BLaER1 (cell line): ENCODE results near the gene UNC50.
"Not testable (repeated sequence)": the region's sequence is repeated elsewhere in the genome, so short reads cannot be mapped to it uniquely, and the experiment has no call there.

Source experiments
- H3K27ac ChIP-seq: shearing (Covaris generic); formaldehyde crosslinking; 2 replicates; pipeline ENCODE4 v1.8.1; 2022
- H3K27me3 ChIP-seq: shearing (Covaris generic); formaldehyde crosslinking; 2 replicates; pipeline ENCODE4 v1.8.1; 2022
- H3K36me3 ChIP-seq: shearing (Covaris generic); formaldehyde crosslinking; 2 replicates; pipeline ENCODE4 v1.8.1; 2022
- H3K4me1 ChIP-seq: shearing (Covaris generic); formaldehyde crosslinking; 2 replicates; pipeline ENCODE4 v1.8.1; 2022
- H3K4me2 ChIP-seq: shearing (Covaris generic); formaldehyde crosslinking; 2 replicates; pipeline ENCODE4 v1.8.1; 2022
- H3K4me3 ChIP-seq: shearing (Covaris generic); formaldehyde crosslinking; 2 replicates; pipeline ENCODE4 v1.8.1; 2022
- H3K9ac ChIP-seq: shearing (Covaris generic); formaldehyde crosslinking; 2 replicates; pipeline ENCODE4 v1.8.1; 2022
- H3K9me3 ChIP-seq: shearing (Covaris generic); formaldehyde crosslinking; 2 replicates; pipeline ENCODE4 v1.8.1; 2022
- H4K20me1 ChIP-seq: shearing (Covaris generic); formaldehyde crosslinking; 2 replicates; pipeline ENCODE4 v1.8.1; 2022
- Cebpa-rat ChIP-seq: shearing (Covaris generic); IDR thresholded peaks from 2 replicates; pipeline ENCODE4 v1.8.1; 2022

UNC50 gene

DNA sequence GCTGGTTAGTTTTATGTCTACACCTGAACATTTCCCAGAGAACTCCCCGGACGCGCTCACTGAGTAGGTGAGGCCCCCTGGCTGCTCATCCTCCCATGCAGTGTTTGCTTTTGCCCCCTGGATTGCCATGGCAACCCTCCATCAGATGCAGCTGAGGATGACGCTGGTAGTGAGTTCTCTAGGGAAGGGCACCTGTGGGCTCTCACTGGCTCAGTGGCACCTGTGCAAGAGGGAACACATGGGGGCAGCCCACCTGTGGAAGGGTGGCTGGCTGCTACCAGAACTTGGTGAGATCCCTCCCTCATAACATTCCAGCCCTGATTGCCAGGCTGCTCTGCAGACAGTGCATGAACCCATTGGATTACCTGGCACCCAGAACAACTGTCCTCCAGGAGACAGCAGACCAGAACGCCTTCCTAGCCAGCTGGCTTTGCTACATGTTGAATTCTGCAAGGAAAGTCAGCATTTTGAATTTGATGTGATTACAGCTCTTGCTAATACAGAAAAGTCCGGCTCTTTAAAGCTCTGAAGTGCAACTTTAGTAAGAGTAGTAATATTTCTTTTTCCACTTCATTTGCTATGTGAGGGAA is 21.7 kb upstream of the UNC50 start:
- Histone ChIP-seq H3K9me3 (no peaks in the 10 kb centered on the region), H3K4me2 (no peak overlapping the region), H3K36me3 (peaks cover 46% of the 10 kb centered on the region), H3K27me3 (no peaks in the 10 kb centered on the region), H3K4me1 (no peaks in the 10 kb centered on the region), H3K9ac (no peak overlapping the region), H3K27ac (no peak overlapping the region), H3K4me3 (no peak overlapping the region), H4K20me1 (no peaks in the 10 kb centered on the region)
- no peak for TF ChIP-seq Cebpa-rat

DNA sequence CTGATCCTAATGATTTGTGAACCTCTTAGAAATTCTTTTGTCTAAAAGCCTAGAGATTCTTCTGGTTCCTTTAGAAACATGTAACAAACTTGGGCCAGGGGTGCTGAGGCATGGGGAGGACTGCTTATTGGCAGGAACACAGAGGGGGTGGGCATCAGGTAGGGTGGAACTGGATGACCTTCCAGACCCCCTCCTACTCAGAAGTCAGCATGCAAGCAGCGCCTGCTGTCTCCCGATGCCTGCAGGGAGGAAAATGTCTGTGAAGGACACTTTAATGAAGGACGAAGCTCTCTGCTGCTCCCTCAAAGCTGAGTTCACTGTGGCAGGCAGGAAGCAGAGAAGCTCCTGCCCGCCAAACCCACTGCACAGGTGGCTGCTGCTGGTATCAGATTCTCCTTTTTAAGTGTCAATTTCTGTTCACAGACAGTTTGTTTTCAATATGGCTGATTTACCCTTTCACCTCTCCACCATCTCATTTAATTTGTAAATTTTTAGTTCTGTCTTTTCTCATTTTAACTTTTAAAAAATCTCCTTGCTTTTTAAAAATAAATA is 19.4 kb upstream of the UNC50 start:
- H3K4me2 ChIP-seq, result no peak overlapping the region
- TF ChIP-seq Cebpa-rat, result no peak
- no peak overlapping the region for H3K27ac ChIP-seq
- H3K4me1 ChIP-seq, result no peaks in the 10 kb centered on the region
- peaks cover 2% of the 10 kb centered on the region for H3K9me3 ChIP-seq
- no peak overlapping the region for H3K9ac ChIP-seq
- H3K36me3 ChIP-seq, result peaks cover 45% of the 10 kb centered on the region
- H4K20me1 ChIP-seq, result no peaks in the 10 kb centered on the region
- no peak overlapping the region for H3K4me3 ChIP-seq
- no peaks in the 10 kb centered on the region for H3K27me3 ChIP-seq

DNA sequence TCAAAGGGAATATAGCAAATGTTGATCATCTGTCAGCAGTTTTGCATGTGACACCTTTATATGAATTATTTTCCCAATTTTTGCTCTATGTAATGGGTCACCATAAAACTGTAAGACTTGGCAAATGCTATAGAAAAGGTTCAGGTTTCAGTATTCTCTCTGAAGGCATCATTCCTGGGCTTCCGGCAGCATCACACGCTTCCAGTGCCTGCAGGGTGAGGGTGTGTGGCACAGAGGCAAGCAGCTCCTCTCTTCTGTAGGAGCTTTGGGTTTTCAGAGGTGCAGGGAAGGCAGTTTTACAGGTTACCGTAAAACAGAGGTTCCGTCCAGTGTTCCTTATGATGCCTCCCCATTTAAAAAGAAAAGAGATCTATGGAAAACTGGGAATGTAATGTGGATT is 18.9 kb upstream of the UNC50 start:
- peaks cover 42% of the 10 kb centered on the region for H3K36me3 ChIP-seq
- no peaks in the 10 kb centered on the region for H3K27me3 ChIP-seq
- H3K4me1 ChIP-seq, result no peaks in the 10 kb centered on the region
- H3K4me2 ChIP-seq, result no peak overlapping the region
- H4K20me1 ChIP-seq, result no peaks in the 10 kb centered on the region
- no peak overlapping the region for H3K4me3 ChIP-seq
- H3K9ac ChIP-seq, result no peak overlapping the region
- peaks cover 5% of the 10 kb centered on the region for H3K9me3 ChIP-seq
- no peak for TF ChIP-seq Cebpa-rat
- H3K27ac ChIP-seq, result no peak overlapping the region

GRCh38 chr2:98592565-98592964 is 15.8 kb upstream of the UNC50 start:
- no peak overlapping the region for H3K4me2 ChIP-seq
- no peaks in the 10 kb centered on the region for H3K4me1 ChIP-seq
- H3K9me3 ChIP-seq, result peaks cover 5% of the 10 kb centered on the region
- H4K20me1 ChIP-seq, result no peaks in the 10 kb centered on the region
- H3K36me3 ChIP-seq, result peaks cover 37% of the 10 kb centered on the region
- H3K27ac ChIP-seq, result no peak overlapping the region
- no peaks in the 10 kb centered on the region for H3K27me3 ChIP-seq
- no peak for TF ChIP-seq Cebpa-rat
- H3K4me3 ChIP-seq, result no peak overlapping the region
- H3K9ac ChIP-seq, result no peak overlapping the region

DNA sequence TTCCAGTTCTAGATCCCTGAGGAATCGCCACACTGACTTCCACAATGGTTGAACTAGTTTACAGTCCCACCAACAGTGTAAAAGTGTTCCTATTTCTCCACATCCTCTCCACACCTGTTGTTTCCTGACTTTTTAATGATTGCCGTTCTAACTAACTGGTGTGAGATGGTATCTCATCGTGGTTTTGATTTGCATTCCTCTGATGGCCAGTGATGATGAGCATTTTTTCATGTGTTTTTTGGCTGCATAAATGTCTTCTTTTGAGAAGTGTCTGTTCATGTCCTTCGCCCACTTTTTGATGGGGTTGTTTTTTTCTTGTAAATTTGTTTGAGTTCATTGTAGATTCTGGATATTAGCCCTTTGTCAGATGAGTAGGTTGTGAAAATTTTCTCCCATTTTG is 13.7 kb upstream of the UNC50 start:
- not testable (repeated sequence) for H4K20me1 ChIP-seq, H3K9me3 ChIP-seq, H3K4me3 ChIP-seq, H3K9ac ChIP-seq, H3K27ac ChIP-seq, H3K4me2 ChIP-seq, H3K4me1 ChIP-seq, H3K27me3 ChIP-seq
- H3K36me3 ChIP-seq, result peaks cover 53% of the 10 kb centered on the region

GRCh38 chr2:98598781-98599428 is 9.5 kb upstream of the UNC50 start:
- Histone ChIP-seq H4K20me1 (peaks cover 15% of the 10 kb centered on the region; the same call in 1 of the 2 replicates), H3K9ac (no peak overlapping the region), H3K27me3 (no peaks in the 10 kb centered on the region), H3K36me3 (peaks cover 66% of the 10 kb centered on the region), H3K4me2 (no peak overlapping the region), H3K4me3 (no peak overlapping the region), H3K27ac (no peak overlapping the region), H3K9me3 (peaks cover 4% of the 10 kb centered on the region), H3K4me1 (no peaks in the 10 kb centered on the region)
- no peak for TF ChIP-seq Cebpa-rat

GRCh38 chr2:98601532-98602132 is 6.8 kb upstream of the UNC50 start:
- Histone ChIP-seq H3K4me2 (no peak overlapping the region), H3K9ac (0 out of 2 replicates have a peak overlapping the region, but pooled peaks have one; percentile 12), H3K27me3 (no peaks in the 10 kb centered on the region), H3K4me1 (peaks cover 8% of the 10 kb centered on the region), H4K20me1 (peaks cover 36% of the 10 kb centered on the region; the same call in 1 of the 2 replicates), H3K27ac (no peak overlapping the region), H3K36me3 (peaks cover 75% of the 10 kb centered on the region), H3K4me3 (no peak overlapping the region), H3K9me3 (no peaks in the 10 kb centered on the region)
- no peak for TF ChIP-seq Cebpa-rat

DNA sequence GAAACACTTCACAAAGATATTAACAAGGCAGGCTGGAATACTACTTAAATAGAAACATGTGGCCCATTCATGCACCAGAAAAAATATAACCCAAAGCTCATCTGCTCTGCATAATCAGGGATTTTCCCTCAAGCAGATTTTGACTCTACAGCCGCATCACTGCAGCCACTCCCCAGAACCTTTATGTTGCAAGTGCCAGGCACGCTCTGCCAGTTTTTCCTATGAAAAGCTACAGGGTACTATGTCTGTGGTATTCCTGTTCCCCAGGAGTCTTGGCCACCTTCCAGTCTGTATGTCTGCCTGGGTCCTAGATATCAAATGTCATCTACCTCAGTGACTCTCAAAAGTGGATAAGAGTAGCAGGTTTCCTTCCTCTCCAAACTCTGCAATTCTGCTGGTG is 3.8 kb upstream of the UNC50 start:
- Histone ChIP-seq H3K4me3 (no peak overlapping the region), H3K27ac (no peak overlapping the region), H3K27me3 (no peaks in the 10 kb centered on the region), H3K9me3 (no peaks in the 10 kb centered on the region), H3K36me3 (peaks cover 56% of the 10 kb centered on the region), H4K20me1 (peaks cover 37% of the 10 kb centered on the region; the same call in 1 of the 2 replicates), H3K9ac (no peak overlapping the region), H3K4me2 (no peak overlapping the region), H3K4me1 (peaks cover 26% of the 10 kb centered on the region)
- no peak for TF ChIP-seq Cebpa-rat

DNA sequence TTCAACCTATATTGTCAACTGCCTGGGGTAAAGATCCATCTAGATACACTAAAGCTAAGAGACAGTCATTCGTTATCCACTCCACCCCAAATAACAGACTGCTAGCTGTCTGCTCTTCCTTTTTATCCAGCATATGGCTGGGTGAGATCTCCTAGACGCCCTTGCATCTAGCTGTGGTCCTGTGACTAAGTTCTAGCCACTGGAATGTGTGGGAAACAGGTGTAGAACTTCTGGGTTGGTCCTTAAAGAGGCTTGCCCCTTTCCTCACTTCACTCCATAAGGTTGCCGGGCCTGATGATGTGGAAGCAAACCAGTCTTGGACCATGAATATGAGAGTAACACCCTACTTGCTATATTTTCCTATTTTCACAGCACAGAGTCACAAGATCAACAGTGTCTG is 3.3 kb upstream of the UNC50 start:
- Histone ChIP-seq H3K36me3 (peaks cover 51% of the 10 kb centered on the region), H3K27me3 (no peaks in the 10 kb centered on the region), H3K27ac (no peak overlapping the region), H3K9ac (no peak overlapping the region), H3K4me3 (no peak overlapping the region), H4K20me1 (peaks cover 37% of the 10 kb centered on the region; the same call in 1 of the 2 replicates), H3K4me1 (peaks cover 31% of the 10 kb centered on the region), H3K9me3 (no peaks in the 10 kb centered on the region), H3K4me2 (no peak overlapping the region)
- TF ChIP-seq Cebpa-rat, result no peak

- peak overlapping the region; percentile 88 for H3K4me2 ChIP-seq
- peaks cover 49% of the 10 kb centered on the region for H3K36me3 ChIP-seq
- no peaks in the 10 kb centered on the region for H3K9me3 ChIP-seq
- no peaks in the 10 kb centered on the region for H3K27me3 ChIP-seq
- no peak overlapping the region for H3K9ac ChIP-seq
- no peak overlapping the region for H3K4me3 ChIP-seq
- no peak overlapping the region for H3K27ac ChIP-seq
- H4K20me1 ChIP-seq, result peaks cover 35% of the 10 kb centered on the region; the same call in 1 of the 2 replicates
- TF ChIP-seq Cebpa-rat, result no peak
- H3K4me1 ChIP-seq, result peaks cover 45% of the 10 kb centered on the region
Observed at GRCh38 chr2:98606431-98606830, 2.0 kb upstream of the UNC50 start.
